GM21737 (cell line): ENCODE results near the gene OLIG3.

ENCODE experiments used
- ATAC-seq: cut with Tn5 transposase; IDR thresholded peaks from one replicate; pipeline ENCODE4 v1.9.1; 2021; ENCODE audit warnings: mild to moderate bottlenecking, moderate library complexity; ENCODE audit not compliant: unreplicated experiment

Gene OLIG3

DNA sequence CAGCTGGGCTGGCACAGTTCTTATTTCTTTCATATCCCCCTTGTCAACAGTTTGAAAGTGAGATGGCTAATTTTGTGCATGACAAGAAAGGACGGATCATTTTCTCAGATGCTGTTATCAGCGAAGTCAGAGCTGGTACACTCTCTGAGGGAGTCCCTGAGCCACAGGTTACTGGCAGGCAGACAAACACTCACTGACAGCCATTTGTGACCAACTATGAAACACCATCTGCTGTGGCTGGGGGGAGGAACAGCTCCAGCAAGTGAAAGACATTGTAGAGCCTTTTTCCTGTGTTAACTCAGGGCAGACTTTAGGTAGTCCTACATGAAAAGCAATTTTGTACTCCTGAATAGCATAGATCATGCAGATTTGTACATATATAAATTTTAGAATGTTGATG lies 22.2 kb downstream of the OLIG3 start:
- no peak for ATAC-seq

DNA sequence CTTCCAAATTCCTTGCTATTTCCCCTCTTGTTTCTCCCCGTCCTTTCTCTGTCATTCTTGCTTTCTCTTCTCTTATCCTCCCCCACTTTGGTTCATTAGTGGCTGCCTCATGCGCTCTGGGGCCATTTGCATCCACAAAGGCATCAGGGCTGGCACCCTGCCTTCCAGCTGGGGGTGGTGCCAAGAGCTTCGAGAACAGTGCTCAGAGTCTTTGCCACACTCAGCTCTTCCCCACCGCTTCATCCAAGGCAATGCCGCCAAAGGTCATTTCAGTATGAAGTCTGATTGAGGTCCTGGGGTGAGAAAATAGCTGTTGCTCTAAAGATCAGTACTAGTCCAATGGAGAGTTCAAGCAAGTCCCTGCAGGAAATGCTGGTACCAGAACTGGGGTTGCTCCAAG lies 22.7 kb downstream of the OLIG3 start:
- no peak for ATAC-seq

DNA sequence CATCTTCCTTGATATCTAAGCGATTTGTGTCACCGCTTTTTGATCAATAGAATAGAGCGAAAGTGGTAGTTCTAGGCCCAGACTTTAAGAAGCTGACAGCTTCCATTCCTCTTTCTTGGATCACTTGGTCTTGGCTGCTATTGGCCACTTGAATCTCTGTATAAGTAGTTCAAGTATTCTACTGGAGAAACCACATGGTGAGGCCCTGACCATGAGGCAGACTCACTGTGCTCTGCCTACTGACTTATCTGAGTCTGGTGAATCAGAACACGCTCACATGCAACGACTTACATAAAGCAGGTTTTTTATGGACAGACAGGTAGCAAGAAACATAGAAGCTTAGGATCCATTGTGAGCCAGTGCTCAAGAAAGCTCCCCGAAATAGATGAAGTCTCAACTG lies 27.0 kb downstream of the OLIG3 start:
- no peak for ATAC-seq

DNA sequence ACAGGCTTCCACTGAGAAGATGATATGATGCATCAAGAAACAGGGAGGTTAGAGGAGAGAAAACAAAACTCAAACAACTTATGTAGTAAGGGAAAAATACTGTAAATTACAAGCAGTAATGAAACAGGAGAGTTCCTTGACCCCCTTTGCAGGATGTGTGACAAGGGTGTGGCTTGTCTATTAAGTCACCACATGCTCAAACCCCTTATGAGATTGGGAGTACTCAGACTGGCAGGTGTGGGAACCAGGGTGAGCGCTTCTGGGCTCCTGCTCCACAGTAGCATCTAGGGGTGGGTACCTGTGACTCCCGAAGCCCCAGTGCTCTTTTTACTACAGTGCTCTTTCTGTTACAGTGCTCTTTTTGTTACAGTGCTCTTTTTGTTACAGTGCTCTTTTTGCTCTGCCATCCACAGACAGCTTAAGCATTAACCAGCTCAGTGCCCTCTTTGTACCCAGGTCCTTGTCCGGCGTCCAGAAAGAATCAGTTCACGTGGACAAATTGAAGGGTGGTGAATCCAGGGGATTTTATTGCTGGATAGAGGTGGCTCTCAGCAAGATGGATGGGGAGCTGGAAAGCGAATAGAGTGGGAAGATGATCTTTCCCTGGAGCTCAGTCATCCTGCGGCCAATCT lies 28.7 kb downstream of the OLIG3 start:
- ATAC-seq, result no peak

DNA sequence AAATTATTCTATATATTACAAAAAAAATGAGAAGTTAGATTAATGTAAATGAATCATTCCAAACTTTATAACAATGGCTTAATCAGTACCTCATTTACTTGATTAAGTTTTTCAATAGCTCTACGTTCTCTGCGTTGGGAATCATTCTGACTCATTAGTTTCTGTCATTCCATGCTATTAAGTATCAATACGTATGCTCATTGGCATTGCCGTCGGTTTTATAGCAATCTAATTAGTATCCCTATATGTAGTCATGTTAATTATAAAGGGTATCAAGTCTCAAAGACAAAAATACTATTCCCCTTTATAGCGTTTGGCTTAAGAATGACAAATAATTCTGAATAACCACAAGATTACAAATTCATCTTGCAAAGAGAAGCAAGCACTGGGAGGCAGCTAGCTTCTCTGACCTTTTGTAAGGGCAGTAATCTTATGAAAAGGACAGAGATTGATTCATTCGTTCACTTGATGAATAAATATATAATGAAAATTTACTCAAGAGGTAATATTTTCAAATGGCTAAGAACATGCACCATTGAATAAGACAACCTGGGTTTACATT lies 41.8 kb downstream of the OLIG3 start:
- ATAC-seq, result no peak

DNA sequence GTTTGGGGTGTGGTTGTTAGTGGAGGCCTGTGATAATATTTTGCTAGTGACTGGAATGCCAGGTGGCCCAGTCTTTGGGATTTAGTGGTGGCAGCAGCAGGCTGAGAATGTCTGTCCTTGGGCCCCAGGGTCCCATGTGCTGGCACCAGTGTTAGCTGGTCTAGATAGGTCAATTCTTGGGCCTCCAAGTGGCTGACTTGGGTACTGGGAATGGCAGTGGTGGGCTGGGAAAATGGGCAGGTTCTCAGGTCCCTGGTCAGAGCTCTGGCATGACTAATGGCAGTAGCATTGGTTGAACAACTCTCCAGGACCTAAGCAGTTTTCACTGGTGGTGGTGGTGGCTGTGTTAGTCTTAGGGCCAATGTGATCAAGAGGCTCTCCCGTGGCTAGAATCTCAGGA lies 50.3 kb downstream of the OLIG3 start:
- ATAC-seq, result no peak
